Immature natural killer cell (primary cell): Measurements from ENCODE around the gene PLEKHH2. TPM values are rescaled to one million over a fixed set of nuclear protein-coding genes. Genes with fewer than 3 reads are reported as not detected.

ENCODE experiments used
- DNase-seq, 3 donors: peaks; one replicate each; pipeline ENCODE4 v3.0.0; 2022; ENCODE audit warnings: mixed read lengths in 1 of 3
- H3K27ac Mint-ChIP-seq, 6 donors: one replicate each; pipeline ENCODE4 v1.8.0; 2020; ENCODE audit warnings: mixed read lengths in 6 of 6, mild to moderate bottlenecking in 5 of 6, inconsistent platforms in 4 of 6, moderate library complexity in 3 of 6
- H3K27me3 Mint-ChIP-seq, 3 donors: one replicate each; pipeline ENCODE4 v1.8.0; 2020 to 2021; ENCODE audit warnings: low read depth in 3 of 3, mild to moderate bottlenecking in 3 of 3, mixed read lengths in 3 of 3, moderate library complexity in 3 of 3, inconsistent platforms in 1 of 3
- H3K36me3 Mint-ChIP-seq, 3 donors: one replicate each; pipeline ENCODE4 v1.8.0; 2020; ENCODE audit warnings: mixed read lengths in 3 of 3, inconsistent platforms in 2 of 3, mild to moderate bottlenecking in 2 of 3
- H3K4me1 Mint-ChIP-seq, 2 donors: one replicate each; pipeline ENCODE4 v1.8.0; 2020; ENCODE audit warnings: inconsistent platforms in 2 of 2, mild to moderate bottlenecking in 2 of 2, mixed read lengths in 2 of 2, moderate library complexity in 1 of 2
- H3K4me3 Mint-ChIP-seq, 5 donors: one replicate each; pipeline ENCODE4 v1.8.0; 2020; ENCODE audit warnings: mild to moderate bottlenecking in 5 of 5, mixed read lengths in 5 of 5, inconsistent platforms in 3 of 5, moderate library complexity in 3 of 5
- H3K9me3 Mint-ChIP-seq, 6 donors: one replicate each; pipeline ENCODE4 v1.8.0; 2020; ENCODE audit warnings: mild to moderate bottlenecking in 6 of 6, mixed read lengths in 6 of 6, inconsistent platforms in 4 of 6, moderate library complexity in 3 of 6
- polyA plus RNA-seq, 3 donors: library from polyadenylated mRNA; unstranded; fragments of 300-500 nt; fragmentation: Illumina TruSeq; gene quantifications; one replicate each; pipeline ENCODE4 v1.2.3, GENCODE V29; 2021

PLEKHH2 gene
- polyA plus RNA-seq, 3 donors from 2014 or later = not detected

GRCh38 chr2:43737855-43738254 is 100.8 kb downstream of the PLEKHH2 start:
- Mint-ChIP-seq H3K27me3 (peaks cover 4 to 17% (median 12%) of the 10 kb centered on the region in 3 donors), H3K36me3 (no peaks in the 10 kb centered on the region)
- no peak for DNase-seq

GRCh38 chr2:43738257-43738656 is 101.2 kb downstream of the PLEKHH2 start:
- Mint-ChIP-seq H3K27ac (no peak overlapping the region), H3K36me3 (no peaks in the 10 kb centered on the region), H3K9me3 (no peaks in the 10 kb centered on the region), H3K27me3 (peaks cover 4 to 15% (median 11%) of the 10 kb centered on the region in 3 donors), H3K4me3 (no peak overlapping the region), H3K4me1 (no peaks in the 10 kb centered on the region)
- DNase-seq = no peak

More at GRCh38 chr2:43737855-43738254, 100.8 kb downstream of the PLEKHH2 start:
- Mint-ChIP-seq H3K9me3 (no peaks in the 10 kb centered on the region), H3K4me3 (no peak overlapping the region), H3K4me1 (no peaks in the 10 kb centered on the region), H3K27ac (no peak overlapping the region)

GRCh38 chr2:43743706-43744105 is 106.6 kb downstream of the PLEKHH2 start:
- no peaks in the 10 kb centered on the region for H3K36me3 Mint-ChIP-seq
- no peak for DNase-seq
- peaks cover 4 to 10% (median 8%) of the 10 kb centered on the region in 3 donors for H3K27me3 Mint-ChIP-seq
- H3K4me3 Mint-ChIP-seq = no peak overlapping the region
- no peaks in the 10 kb centered on the region for H3K4me1 Mint-ChIP-seq
- H3K27ac Mint-ChIP-seq = no peak overlapping the region
- H3K9me3 Mint-ChIP-seq = no peaks in the 10 kb centered on the region

- H3K9me3 Mint-ChIP-seq = no peaks in the 10 kb centered on the region
- H3K27me3 Mint-ChIP-seq = peaks cover 4 to 6% (median 5%) of the 10 kb centered on the region in 3 donors
- no peak overlapping the region for H3K4me3 Mint-ChIP-seq
- no peak for DNase-seq
- H3K4me1 Mint-ChIP-seq = no peaks in the 10 kb centered on the region
- no peak overlapping the region for H3K27ac Mint-ChIP-seq
- H3K36me3 Mint-ChIP-seq = no peaks in the 10 kb centered on the region
Observed at GRCh38 chr2:43745457-43745856, 108.4 kb downstream of the PLEKHH2 start.

GRCh38 chr2:43748333-43748732 is 111.3 kb downstream of the PLEKHH2 start:
- H3K4me3 Mint-ChIP-seq = no peak overlapping the region
- no peaks in the 10 kb centered on the region for H3K4me1 Mint-ChIP-seq
- H3K27ac Mint-ChIP-seq = no peak overlapping the region
- no peak for DNase-seq
- no peaks in the 10 kb centered on the region for H3K9me3 Mint-ChIP-seq
- peaks cover 0 to 6% (median 2%) of the 10 kb centered on the region in 3 donors for H3K27me3 Mint-ChIP-seq
- no peaks in the 10 kb centered on the region for H3K36me3 Mint-ChIP-seq

- no peak overlapping the region for H3K4me3 Mint-ChIP-seq
- H3K27me3 Mint-ChIP-seq = peaks cover 0 to 2% (median 0%) of the 10 kb centered on the region in 3 donors
- no peaks in the 10 kb centered on the region for H3K36me3 Mint-ChIP-seq
- no peak for DNase-seq
- no peaks in the 10 kb centered on the region for H3K9me3 Mint-ChIP-seq
- H3K27ac Mint-ChIP-seq = no peak overlapping the region
- H3K4me1 Mint-ChIP-seq = no peaks in the 10 kb centered on the region
Observed at GRCh38 chr2:43749583-43749982, 112.5 kb downstream of the PLEKHH2 start.

GRCh38 chr2:43751476-43751990 is 114.5 kb downstream of the PLEKHH2 start:
- H3K27ac Mint-ChIP-seq = no peak overlapping the region
- no peak overlapping the region for H3K4me3 Mint-ChIP-seq
- H3K27me3 Mint-ChIP-seq = peaks cover 0 to 2% (median 0%) of the 10 kb centered on the region in 3 donors
- H3K4me1 Mint-ChIP-seq = no peaks in the 10 kb centered on the region
- DNase-seq = no peak
- no peaks in the 10 kb centered on the region for H3K9me3 Mint-ChIP-seq
- H3K36me3 Mint-ChIP-seq = no peaks in the 10 kb centered on the region

- no peak for DNase-seq
- Mint-ChIP-seq H3K27me3 (peaks cover 0 to 2% (median 0%) of the 10 kb centered on the region in 3 donors), H3K36me3 (no peaks in the 10 kb centered on the region), H3K27ac (no peak overlapping the region), H3K9me3 (no peaks in the 10 kb centered on the region), H3K4me3 (no peak overlapping the region), H3K4me1 (no peaks in the 10 kb centered on the region)
Observed at GRCh38 chr2:43752302-43752701, 115.2 kb downstream of the PLEKHH2 start.

GRCh38 chr2:43754180-43754579 is 117.1 kb downstream of the PLEKHH2 start:
- H3K36me3 Mint-ChIP-seq = no peaks in the 10 kb centered on the region
- H3K27ac Mint-ChIP-seq = no peak overlapping the region
- peaks cover 0 to 2% (median 0%) of the 10 kb centered on the region in 3 donors for H3K27me3 Mint-ChIP-seq
- DNase-seq = no peak
- H3K9me3 Mint-ChIP-seq = no peaks in the 10 kb centered on the region
- H3K4me1 Mint-ChIP-seq = no peaks in the 10 kb centered on the region
- no peak overlapping the region for H3K4me3 Mint-ChIP-seq

GRCh38 chr2:43758739-43759138 is 121.7 kb downstream of the PLEKHH2 start:
- Mint-ChIP-seq H3K4me3 (no peak overlapping the region), H3K27me3 (peaks cover 0 to 4% (median 0%) of the 10 kb centered on the region in 3 donors), H3K36me3 (no peaks in the 10 kb centered on the region), H3K4me1 (no peaks in the 10 kb centered on the region), H3K27ac (no peak overlapping the region), H3K9me3 (no peaks in the 10 kb centered on the region)
- no peak for DNase-seq

- H3K27me3 Mint-ChIP-seq = peaks cover 0 to 4% (median 0%) of the 10 kb centered on the region in 3 donors
- no peak for DNase-seq
- H3K4me3 Mint-ChIP-seq = no peak overlapping the region
- no peak overlapping the region for H3K27ac Mint-ChIP-seq
- H3K36me3 Mint-ChIP-seq = no peaks in the 10 kb centered on the region
- no peaks in the 10 kb centered on the region for H3K9me3 Mint-ChIP-seq
- H3K4me1 Mint-ChIP-seq = no peaks in the 10 kb centered on the region
Observed at GRCh38 chr2:43759195-43759594, 122.1 kb downstream of the PLEKHH2 start.

- no peak overlapping the region for H3K27ac Mint-ChIP-seq
- H3K4me3 Mint-ChIP-seq = no peak overlapping the region
- H3K4me1 Mint-ChIP-seq = no peaks in the 10 kb centered on the region
- H3K27me3 Mint-ChIP-seq = peaks cover 0 to 4% (median 0%) of the 10 kb centered on the region in 3 donors
- H3K36me3 Mint-ChIP-seq = no peaks in the 10 kb centered on the region
- no peaks in the 10 kb centered on the region for H3K9me3 Mint-ChIP-seq
- DNase-seq = no peak
Observed at GRCh38 chr2:43762286-43762685, 125.2 kb downstream of the PLEKHH2 start.

- Mint-ChIP-seq H3K4me1 (no peaks in the 10 kb centered on the region), H3K9me3 (no peaks in the 10 kb centered on the region), H3K27me3 (peaks cover 0 to 4% (median 0%) of the 10 kb centered on the region in 3 donors), H3K4me3 (no peak overlapping the region), H3K27ac (no peak overlapping the region), H3K36me3 (no peaks in the 10 kb centered on the region)
- DNase-seq = no peak
Observed at GRCh38 chr2:43763091-43763490, 126.0 kb downstream of the PLEKHH2 start.

GRCh38 chr2:43764086-43764705 is 127.1 kb downstream of the PLEKHH2 start:
- no peak for DNase-seq
- Mint-ChIP-seq H3K27ac (no peak overlapping the region), H3K4me3 (no peak overlapping the region)

GRCh38 chr2:43766006-43766405 is 128.9 kb downstream of the PLEKHH2 start:
- Mint-ChIP-seq H3K36me3 (no peaks in the 10 kb centered on the region), H3K27ac (no peak overlapping the region), H3K4me1 (no peaks in the 10 kb centered on the region), H3K9me3 (no peaks in the 10 kb centered on the region), H3K27me3 (peaks cover 0 to 8% (median 8%) of the 10 kb centered on the region in 3 donors), H3K4me3 (no peak overlapping the region)
- no peak for DNase-seq

More at GRCh38 chr2:43764086-43764705, 127.1 kb downstream of the PLEKHH2 start:
- no peaks in the 10 kb centered on the region for H3K9me3 Mint-ChIP-seq
- no peaks in the 10 kb centered on the region for H3K36me3 Mint-ChIP-seq
- H3K4me1 Mint-ChIP-seq = no peaks in the 10 kb centered on the region
- H3K27me3 Mint-ChIP-seq = peaks cover 0 to 7% (median 6%) of the 10 kb centered on the region in 3 donors
